ENCODE data around the gene FIBIN. TPM values are rescaled to one million over a fixed set of nuclear protein-coding genes. Genes with fewer than 3 reads are reported as not detected.

The FIBIN gene
- total RNA-seq, 1 donor from 2014 or later, result 86.4 TPM

DNA sequence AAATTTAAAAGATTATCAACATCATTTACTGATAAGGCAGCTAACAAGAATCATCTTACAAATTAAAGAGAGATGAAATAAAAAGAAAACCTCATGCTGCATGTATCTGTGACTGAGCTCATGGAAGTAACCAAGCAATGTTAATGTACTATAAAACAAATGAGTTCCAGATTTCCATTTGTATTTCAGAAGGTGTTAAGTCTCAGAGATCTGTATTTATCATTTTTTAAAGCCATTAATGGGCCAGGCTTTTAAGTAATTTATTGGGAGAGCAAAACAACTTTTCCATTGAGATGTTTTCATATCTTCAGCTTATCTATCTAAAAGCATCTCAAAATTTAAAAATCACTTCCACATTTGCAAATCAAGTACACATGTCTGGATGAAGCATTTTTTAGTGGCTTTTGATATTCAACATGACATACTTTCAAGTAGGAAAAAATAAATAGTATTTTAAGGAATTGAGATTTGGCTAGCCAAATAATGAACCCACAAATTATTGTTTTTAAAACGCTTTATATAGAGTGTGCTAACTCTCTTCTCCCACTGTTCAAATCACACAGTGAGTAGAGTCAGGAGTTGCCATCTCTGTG lies 28.8 kb downstream of the FIBIN start:
- DNase-seq (ENCODE audit: low spot score), result no peak

DNA sequence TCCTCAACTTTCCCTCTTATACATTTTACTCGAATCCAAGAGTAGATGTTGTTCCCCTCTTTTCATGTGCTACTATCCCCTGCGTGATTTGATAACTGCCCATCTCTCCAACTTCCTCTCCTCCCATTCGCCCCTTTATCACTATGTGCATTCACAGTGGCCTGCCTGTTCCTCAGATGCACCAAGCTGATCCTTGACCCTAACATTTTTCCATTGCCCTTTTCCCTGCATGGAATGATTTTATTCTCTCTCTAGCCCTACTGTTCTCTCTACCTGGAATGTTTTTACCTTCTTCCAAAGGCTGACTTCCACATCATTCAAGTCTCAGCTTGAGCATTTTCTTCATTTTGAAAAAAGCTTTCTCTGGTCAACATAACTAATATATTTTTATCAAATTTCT lies 31.0 kb downstream of the FIBIN start:
- no peak for DNase-seq (ENCODE audit: low spot score)

- DNase-seq (ENCODE audit: low spot score), result no peak
Observed at GRCh38 chr11:27025312-27025955, 31.5 kb downstream of the FIBIN start.

- peak; percentile 76 for DNase-seq (ENCODE audit: low spot score)
Observed at GRCh38 chr11:27025957-27026733, 32.2 kb downstream of the FIBIN start.

DNA sequence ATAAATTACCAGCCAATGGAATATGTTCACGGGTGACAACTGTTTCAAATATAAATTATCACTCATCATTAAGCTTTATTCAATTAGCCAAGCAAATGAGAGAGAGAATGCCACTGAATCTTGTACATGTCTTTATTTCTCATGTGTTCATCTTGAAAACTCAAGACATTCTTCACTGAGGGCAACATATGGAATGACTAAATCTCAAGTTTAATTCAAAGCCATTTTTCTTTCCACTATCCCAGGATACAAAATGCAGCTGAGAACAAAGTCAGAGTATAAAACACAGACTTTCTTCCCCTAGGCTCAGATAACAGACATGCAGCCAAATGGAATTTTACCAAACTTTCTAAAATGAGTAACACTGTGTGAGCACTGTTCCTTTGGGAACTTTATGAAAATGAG lies 34.7 kb downstream of the FIBIN start:
- peak; percentile 93 for DNase-seq (ENCODE audit: low spot score)

DNA sequence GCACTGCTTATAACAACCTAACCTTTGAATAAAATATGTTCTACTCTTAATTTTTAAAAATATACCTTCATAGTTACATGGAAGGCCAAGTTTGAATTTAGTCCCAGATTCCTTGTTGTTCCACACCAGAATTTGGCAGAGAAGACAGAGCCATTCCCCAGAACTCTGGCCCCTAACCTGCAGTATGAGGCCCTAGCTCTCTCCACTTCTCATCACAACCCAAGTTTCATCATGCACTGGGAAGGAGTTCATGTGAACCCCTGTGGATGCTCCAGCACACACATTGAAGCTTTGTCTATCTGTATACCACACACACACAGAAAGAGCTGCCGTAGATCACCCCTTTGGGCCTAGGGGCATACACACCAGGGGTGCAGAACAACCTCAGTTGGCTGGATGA lies 36.1 kb downstream of the FIBIN start:
- no peak for DNase-seq (ENCODE audit: low spot score)

DNA sequence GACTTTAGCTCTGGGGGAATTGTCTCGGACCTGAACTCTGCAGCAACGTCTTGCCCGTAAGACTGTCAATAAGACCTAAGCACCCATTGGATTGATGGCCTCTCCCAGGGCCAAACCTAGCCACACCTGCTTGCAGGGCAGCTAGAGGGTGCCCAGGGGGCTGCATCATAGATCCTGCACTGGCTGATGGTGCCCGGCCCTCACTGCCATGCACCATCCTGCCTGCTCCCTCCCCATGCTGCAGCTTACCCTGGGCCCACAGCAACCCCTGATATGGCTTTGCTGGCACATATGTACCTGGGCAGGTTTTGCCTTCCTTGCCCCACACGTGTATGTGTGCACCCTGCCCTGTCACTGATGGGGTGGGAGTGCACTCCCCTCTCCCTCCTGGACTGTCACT lies 37.8 kb downstream of the FIBIN start:
- DNase-seq (ENCODE audit: low spot score), result no peak

DNA sequence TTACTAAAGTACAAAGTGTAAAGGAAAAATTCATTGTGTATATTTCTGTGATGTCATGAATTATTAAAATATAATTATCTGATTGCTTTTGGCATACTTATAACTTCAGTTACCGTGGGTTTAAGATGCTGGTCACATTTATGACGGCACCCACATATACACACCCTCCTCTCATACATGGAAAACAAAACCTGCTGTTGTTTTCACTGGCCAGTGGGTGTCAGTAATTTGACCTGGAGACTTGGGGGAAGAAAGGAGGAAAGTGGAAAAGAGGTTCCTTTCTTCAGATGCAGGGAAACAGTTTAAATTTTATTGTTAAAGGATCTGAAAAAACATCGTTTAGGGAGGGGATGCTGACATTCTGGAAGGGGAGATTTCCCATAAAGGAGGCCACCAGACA lies 46.0 kb downstream of the FIBIN start:
- no peak for DNase-seq (ENCODE audit: low spot score)

DNA sequence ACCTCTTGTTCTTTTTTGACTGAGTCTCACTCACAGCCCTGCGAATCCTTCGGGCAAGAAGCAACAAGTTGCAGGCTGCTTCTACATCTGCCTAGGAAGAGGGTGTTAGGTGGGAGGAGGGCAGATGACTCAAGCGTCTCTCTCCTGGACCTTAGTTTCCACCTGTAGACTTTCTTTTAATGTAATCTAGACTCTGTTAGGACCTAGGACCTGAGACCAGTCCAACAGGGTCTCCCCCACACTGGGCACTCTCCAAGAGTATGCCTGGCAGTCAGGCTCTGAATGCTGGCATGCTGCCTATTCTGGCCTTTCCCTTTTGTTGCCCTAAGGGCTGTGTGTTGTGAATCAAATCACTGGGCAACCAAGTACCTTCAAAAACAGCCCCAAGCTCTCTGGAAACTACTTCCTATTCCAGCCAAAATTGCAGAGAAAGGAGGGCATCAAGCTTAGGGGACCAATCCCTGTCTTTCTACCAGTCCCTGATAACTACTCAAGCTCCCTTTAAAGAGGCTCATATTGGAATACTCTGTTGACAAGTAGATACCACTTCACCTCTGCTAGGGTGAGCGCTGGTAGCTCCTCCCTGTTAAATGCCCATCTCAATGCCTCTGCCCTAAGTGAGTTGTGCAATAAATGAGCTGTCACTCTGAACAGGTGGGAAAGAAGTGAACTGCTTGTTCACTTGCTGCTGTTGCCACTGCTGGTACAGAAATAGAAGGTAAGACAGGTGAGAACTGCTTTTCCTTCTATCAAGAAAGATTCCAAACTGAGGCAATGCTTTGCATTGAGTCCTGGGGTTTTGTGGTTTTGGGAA lies 46.6 kb downstream of the FIBIN start, which contains the start of gene BBOX1:
TSS of gene BBOX1 (plus strand) at position 514 of the 814 bp plus-strand sequence. CDS start 14,616 bp downstream, outside the sequence.
- DNase-seq (ENCODE audit: low spot score), result peak; percentile 17

- DNase-seq (ENCODE audit: low spot score), result no peak
Observed at GRCh38 chr11:27041141-27041899, 47.4 kb downstream of the FIBIN start.

Other genes starting within 250 kb of the FIBIN start
- 1.2 TPM for gene BBOX1, start 46.7 kb downstream of the FIBIN start, total RNA-seq (ENCODE audit: insufficient read depth, low replicate concordance)

All from umbilical cord (tissue), 2 donors.